ENCODE data around the gene CEP164. TPM values are rescaled to one million over a fixed set of nuclear protein-coding genes. Genes with fewer than 3 reads are reported as not detected.

The CEP164 gene
- total RNA-seq, 1 donor from 2014 or later, result 20.3 TPM

GRCh38 chr11:117408356-117408755 is 80.7 kb downstream of the CEP164 start:
- no peaks in the 10 kb centered on the region for H3K27me3 ChIP-seq (ENCODE audit: control insufficient read depth, insufficient read depth, low read length)
- no peak overlapping the region for H3K4me3 ChIP-seq (ENCODE audit: low read depth, low read length)
- no peak for TF ChIP-seq CTCF (IDR thresholded peaks at IDR 0.05; ENCODE audit: insufficient read depth, low read length, severe bottlenecking)
- peaks cover 15% of the 10 kb centered on the region for H3K36me3 ChIP-seq (ENCODE audit: control insufficient read depth, insufficient read depth, low read length)
- FAIRE-seq (no peak), DNase-seq (ENCODE audit: low read depth) (no peak)

GRCh38 chr11:117409511-117409910 is 81.9 kb downstream of the CEP164 start:
- TF ChIP-seq CTCF (IDR thresholded peaks at IDR 0.05; ENCODE audit: insufficient read depth, low read length, severe bottlenecking), result no peak
- no peaks in the 10 kb centered on the region for H3K27me3 ChIP-seq (ENCODE audit: control insufficient read depth, insufficient read depth, low read length)
- DNase-seq (ENCODE audit: low read depth) (no peak), FAIRE-seq (no peak)
- peaks cover 13% of the 10 kb centered on the region for H3K36me3 ChIP-seq (ENCODE audit: control insufficient read depth, insufficient read depth, low read length)
- H3K4me3 ChIP-seq (ENCODE audit: low read depth, low read length), result no peak overlapping the region

GRCh38 chr11:117410238-117410637 is 82.6 kb downstream of the CEP164 start:
- H3K36me3 ChIP-seq (ENCODE audit: control insufficient read depth, insufficient read depth, low read length), result peaks cover 13% of the 10 kb centered on the region
- no peak for TF ChIP-seq CTCF (IDR thresholded peaks at IDR 0.05; ENCODE audit: insufficient read depth, low read length, severe bottlenecking)

GRCh38 chr11:117410861-117411710 is 83.4 kb downstream of the CEP164 start:
- Histone ChIP-seq H3K4me3 (ENCODE audit: low read depth, low read length) (no peak overlapping the region), H3K36me3 (ENCODE audit: control insufficient read depth, insufficient read depth, low read length) (peaks cover 13% of the 10 kb centered on the region), H3K27me3 (ENCODE audit: control insufficient read depth, insufficient read depth, low read length) (no peaks in the 10 kb centered on the region)
- no peak for TF ChIP-seq CTCF (IDR thresholded peaks at IDR 0.05; ENCODE audit: insufficient read depth, low read length, severe bottlenecking)
- DNase-seq (ENCODE audit: low read depth) (no peak), FAIRE-seq (no peak)

More at GRCh38 chr11:117410238-117410637, 82.6 kb downstream of the CEP164 start:
- Histone ChIP-seq H3K27me3 (ENCODE audit: control insufficient read depth, insufficient read depth, low read length) (no peaks in the 10 kb centered on the region), H3K4me3 (ENCODE audit: low read depth, low read length) (no peak overlapping the region)
- DNase-seq (ENCODE audit: low read depth) (no peak), FAIRE-seq (no peak)

GRCh38 chr11:117411736-117412135 is 84.1 kb downstream of the CEP164 start:
- FAIRE-seq (no peak), DNase-seq (ENCODE audit: low read depth) (no peak)
- peaks cover 13% of the 10 kb centered on the region for H3K36me3 ChIP-seq (ENCODE audit: control insufficient read depth, insufficient read depth, low read length)
- H3K27me3 ChIP-seq (ENCODE audit: control insufficient read depth, insufficient read depth, low read length), result peaks cover 2% of the 10 kb centered on the region
- H3K4me3 ChIP-seq (ENCODE audit: low read depth, low read length), result no peak overlapping the region
- TF ChIP-seq CTCF (IDR thresholded peaks at IDR 0.05; ENCODE audit: insufficient read depth, low read length, severe bottlenecking), result no peak

Data from bronchial epithelial cell (primary cell).